Measurements from ENCODE around the gene MAML2. TPM values are rescaled to one million over a fixed set of nuclear protein-coding genes. Genes with fewer than 3 reads are reported as not detected.

The MAML2 gene
- total and polyA plus RNA-seq, 4 donors = 3.8 to 41.8 (median 13.7) TPM

DNA sequence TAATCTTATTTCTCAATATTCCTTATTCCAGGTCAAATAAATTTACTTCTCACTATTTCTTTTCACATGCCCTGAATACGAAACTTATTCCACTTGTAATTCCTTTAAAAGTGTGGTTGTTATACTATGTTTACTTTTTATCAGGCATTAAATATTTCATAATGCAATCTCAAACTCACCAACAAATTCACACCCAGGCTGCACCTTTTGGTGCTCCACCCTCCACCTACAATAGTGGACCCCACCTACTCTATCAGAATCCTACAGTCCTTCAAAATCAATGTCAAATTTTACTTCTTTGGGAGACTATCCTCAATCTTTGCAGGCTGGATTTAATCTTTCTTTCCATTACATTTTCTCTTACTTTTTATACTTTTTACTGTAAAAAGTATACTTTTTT, 353.2 kb downstream of the MAML2 start:
- H3K27ac ChIP-seq (ENCODE audit: low read depth in 1 of 2, low read length in 1 of 2) = no peak overlapping the region

GRCh38 chr11:95989076-95989605, 353.9 kb downstream of the MAML2 start:
- no peak overlapping the region for H3K9ac ChIP-seq (ENCODE audit: insufficient read depth in 1 of 2, low read length in 2 of 2)
- DNase-seq (no peak), ATAC-seq (ENCODE audit: insufficient read depth, low FRiP score) (no peak)
- TF ChIP-seq, protein P1, sequence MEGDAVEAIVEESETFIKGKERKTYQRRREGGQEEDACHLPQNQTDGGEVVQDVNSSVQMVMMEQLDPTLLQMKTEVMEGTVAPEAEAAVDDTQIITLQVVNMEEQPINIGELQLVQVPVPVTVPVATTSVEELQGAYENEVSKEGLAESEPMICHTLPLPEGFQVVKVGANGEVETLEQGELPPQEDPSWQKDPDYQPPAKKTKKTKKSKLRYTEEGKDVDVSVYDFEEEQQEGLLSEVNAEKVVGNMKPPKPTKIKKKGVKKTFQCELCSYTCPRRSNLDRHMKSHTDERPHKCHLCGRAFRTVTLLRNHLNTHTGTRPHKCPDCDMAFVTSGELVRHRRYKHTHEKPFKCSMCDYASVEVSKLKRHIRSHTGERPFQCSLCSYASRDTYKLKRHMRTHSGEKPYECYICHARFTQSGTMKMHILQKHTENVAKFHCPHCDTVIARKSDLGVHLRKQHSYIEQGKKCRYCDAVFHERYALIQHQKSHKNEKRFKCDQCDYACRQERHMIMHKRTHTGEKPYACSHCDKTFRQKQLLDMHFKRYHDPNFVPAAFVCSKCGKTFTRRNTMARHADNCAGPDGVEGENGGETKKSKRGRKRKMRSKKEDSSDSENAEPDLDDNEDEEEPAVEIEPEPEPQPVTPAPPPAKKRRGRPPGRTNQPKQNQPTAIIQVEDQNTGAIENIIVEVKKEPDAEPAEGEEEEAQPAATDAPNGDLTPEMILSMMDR (IDR thresholded peaks at IDR 0.05; ENCODE audit: control extremely low read depth, extremely low read depth) = no peak
- H3K36me3 ChIP-seq (ENCODE audit: control insufficient read depth in 4 of 4, insufficient read depth in 4 of 4, low read length in 4 of 4) = peaks cover 1 to 13% (median 7%) of the 10 kb centered on the region in 4 donors
- H3K4me3 ChIP-seq = no peak overlapping the region
- no peak overlapping the region for H3K27ac ChIP-seq (ENCODE audit: low read depth in 1 of 2, low read length in 1 of 2)
- 91 to 95% methylated on average over 2 of the region's 2 CpGs for WGBS, 2 donors
- H3K9me3 ChIP-seq (ENCODE audit: control insufficient read depth in 4 of 4, insufficient read depth in 3 of 4, low read length in 3 of 4) = no peaks in the 10 kb centered on the region
- no peaks in the 10 kb centered on the region for H3K27me3 ChIP-seq (ENCODE audit: control insufficient read depth in 3 of 3, insufficient read depth in 3 of 3, low read length in 2 of 3)
- H3K4me1 ChIP-seq (ENCODE audit: control insufficient read depth in 5 of 5, insufficient read depth in 5 of 5, low read length in 5 of 5) = peaks cover 0 to 49% (median 20%) of the 10 kb centered on the region in 5 donors

More for the DNA sequence above, 353.2 kb downstream of the MAML2 start:
- no peak overlapping the region for H3K9ac ChIP-seq (ENCODE audit: insufficient read depth in 1 of 2, low read length in 2 of 2)
- H3K4me1 ChIP-seq (ENCODE audit: control insufficient read depth in 5 of 5, insufficient read depth in 5 of 5, low read length in 5 of 5) = peaks cover 0 to 55% (median 20%) of the 10 kb centered on the region in 5 donors
- ATAC-seq (ENCODE audit: insufficient read depth, low FRiP score) (no peak), DNase-seq (no peak)
- no peaks in the 10 kb centered on the region for H3K9me3 ChIP-seq (ENCODE audit: control insufficient read depth in 4 of 4, insufficient read depth in 3 of 4, low read length in 3 of 4)
- H3K27me3 ChIP-seq (ENCODE audit: control insufficient read depth in 3 of 3, insufficient read depth in 3 of 3, low read length in 2 of 3) = no peaks in the 10 kb centered on the region
- no peak overlapping the region for H3K4me3 ChIP-seq
- TF ChIP-seq, protein P1 (IDR thresholded peaks at IDR 0.05; ENCODE audit: control extremely low read depth, extremely low read depth) = no peak
- WGBS, 2 donors = 70 to 80% methylated on average over 1 of the region's 1 CpG
- peaks cover 1 to 13% (median 7%) of the 10 kb centered on the region in 4 donors for H3K36me3 ChIP-seq (ENCODE audit: control insufficient read depth in 4 of 4, insufficient read depth in 4 of 4, low read length in 4 of 4)

- TF ChIP-seq, protein P1 (IDR thresholded peaks at IDR 0.05; ENCODE audit: control extremely low read depth, extremely low read depth) = no peak
- DNase-seq (no peak), ATAC-seq (ENCODE audit: insufficient read depth, low FRiP score) (no peak)
- Histone ChIP-seq H3K27me3 (ENCODE audit: control insufficient read depth in 3 of 3, insufficient read depth in 3 of 3, low read length in 2 of 3) (no peaks in the 10 kb centered on the region), H3K9me3 (ENCODE audit: control insufficient read depth in 4 of 4, insufficient read depth in 3 of 4, low read length in 3 of 4) (no peaks in the 10 kb centered on the region), H3K36me3 (ENCODE audit: control insufficient read depth in 4 of 4, insufficient read depth in 4 of 4, low read length in 4 of 4) (peaks cover 1 to 28% (median 11%) of the 10 kb centered on the region in 4 donors), H3K4me1 (ENCODE audit: control insufficient read depth in 5 of 5, insufficient read depth in 5 of 5, low read length in 5 of 5) (peaks cover 0 to 21% (median 2%) of the 10 kb centered on the region in 5 donors), H3K27ac (ENCODE audit: low read depth in 1 of 2, low read length in 1 of 2) (no peak overlapping the region), H3K9ac (ENCODE audit: insufficient read depth in 1 of 2, low read length in 2 of 2) (no peak overlapping the region), H3K4me3 (no peak overlapping the region)
- 46 to 78% methylated on average over 1 of the region's 1 CpG for WGBS, 2 donors
Observed at GRCh38 chr11:95985174-95985808, 357.7 kb downstream of the MAML2 start.
